HG03196 (cell line): ENCODE data around the gene PCDHGC5.

Experiments used
- ATAC-seq: cut with Tn5 transposase; IDR thresholded peaks from one replicate; pipeline ENCODE4 v1.9.1; 2021; ENCODE audit not compliant: unreplicated experiment

Gene PCDHGC5

DNA sequence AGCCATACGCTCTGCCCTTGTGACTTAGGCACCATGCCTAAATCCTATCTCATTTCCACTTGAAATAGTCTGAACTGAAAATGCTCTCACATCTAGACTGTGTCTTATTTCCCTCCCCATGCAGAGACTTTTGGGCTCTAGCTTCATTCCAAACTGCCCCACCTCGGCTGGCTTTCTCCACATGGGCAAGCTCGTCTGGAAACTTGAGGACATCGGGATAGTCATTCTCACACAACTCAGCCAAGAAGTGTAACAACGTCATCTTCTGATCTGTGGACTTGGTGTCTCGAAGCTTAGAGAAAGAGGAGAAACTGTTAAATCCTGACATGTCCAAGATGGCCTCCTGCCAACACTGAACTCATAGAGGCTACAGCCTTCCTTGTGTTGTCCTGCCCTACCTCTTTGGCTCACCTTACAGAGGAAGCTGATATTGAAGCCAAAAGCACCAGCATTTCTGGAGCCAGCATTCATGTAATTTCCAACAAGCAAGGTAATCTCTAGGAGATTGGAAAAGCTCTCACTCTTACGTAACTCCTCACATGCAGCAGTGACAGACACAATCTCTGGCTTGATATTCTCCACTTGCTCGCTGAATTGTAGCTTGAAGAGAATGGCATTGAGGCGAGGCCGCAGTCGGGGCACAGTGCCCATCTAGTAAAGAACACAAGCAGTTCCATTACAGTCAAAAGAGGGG is 39.6 kb downstream of the PCDHGC5 start:
- ATAC-seq, result no peak

DNA sequence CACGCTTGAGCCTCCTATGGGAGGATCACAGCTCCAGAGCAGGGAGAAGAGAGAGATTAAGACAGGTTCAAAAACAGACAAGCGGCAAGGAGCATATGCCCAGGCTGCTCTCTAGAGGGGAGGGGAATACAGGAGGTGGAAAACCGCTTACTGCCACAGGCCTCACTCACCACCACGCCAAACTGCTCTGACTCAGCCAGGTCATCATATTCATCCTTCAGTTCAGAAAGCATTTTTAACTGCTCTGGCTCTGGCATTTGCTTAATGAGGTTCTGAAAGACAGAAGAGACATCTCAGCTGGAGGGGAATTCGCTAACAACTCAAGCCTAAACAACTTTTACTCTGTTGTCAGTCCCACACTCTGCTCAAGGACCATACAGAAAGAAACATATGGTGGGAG is 40.1 kb downstream of the PCDHGC5 start:
- ATAC-seq, result no peak

DNA sequence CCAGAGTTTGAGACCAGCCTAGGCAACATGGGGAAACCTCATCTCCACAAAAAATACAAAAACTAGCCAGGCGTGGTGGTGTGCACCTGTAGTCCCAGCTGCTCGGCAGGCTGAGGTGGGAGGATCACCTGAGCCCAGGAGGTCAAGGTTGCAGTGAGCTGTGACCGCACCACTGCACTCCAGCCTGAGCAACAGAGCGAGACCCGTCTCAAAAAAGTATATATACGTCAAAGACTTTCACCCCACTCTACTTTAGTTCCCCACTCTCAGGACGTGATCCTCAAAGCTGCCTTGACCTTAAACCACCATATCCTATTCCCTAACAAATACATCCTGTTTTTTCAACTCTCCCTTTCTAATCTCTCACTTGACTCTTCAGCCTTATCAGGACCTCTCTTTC is 41.0 kb downstream of the PCDHGC5 start:
- no peak for ATAC-seq

DNA sequence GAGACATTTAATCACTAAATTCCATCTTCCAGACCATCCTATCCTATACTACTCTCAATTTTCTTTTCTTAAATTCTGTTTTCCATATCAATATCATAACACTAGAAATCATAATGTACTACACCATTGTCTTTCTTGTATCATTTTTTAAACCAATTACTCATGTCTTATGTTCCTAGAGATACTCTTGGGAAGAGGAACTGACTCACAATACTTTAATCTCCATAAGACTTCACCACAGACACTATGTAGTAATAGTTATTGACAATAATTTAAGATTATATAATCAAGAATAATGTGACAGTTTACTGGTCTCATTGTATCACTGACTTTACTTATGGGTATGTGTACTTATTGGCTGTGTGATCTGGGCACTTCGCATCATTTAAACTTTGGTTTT is 43.8 kb downstream of the PCDHGC5 start:
- ATAC-seq, result no peak

DNA sequence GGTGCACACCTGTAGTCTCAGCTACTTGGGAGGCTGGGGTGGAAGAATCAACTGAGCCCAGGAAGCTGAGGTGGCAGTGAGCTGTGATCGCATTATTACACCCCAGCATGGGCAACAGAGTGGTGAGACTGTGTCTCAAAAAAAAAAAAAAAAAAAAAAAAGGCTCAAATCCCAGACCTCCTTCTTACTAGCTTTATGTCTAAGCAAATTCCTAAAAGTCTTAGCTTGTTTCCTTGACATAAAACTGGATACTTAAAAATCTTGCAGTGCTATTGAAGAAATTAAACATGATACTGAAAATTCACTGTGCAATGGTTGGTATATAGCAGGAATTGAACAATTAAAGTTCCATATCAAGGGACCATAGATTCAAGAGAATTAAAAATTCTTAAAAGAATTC is 45.0 kb downstream of the PCDHGC5 start:
- ATAC-seq, result no peak

DNA sequence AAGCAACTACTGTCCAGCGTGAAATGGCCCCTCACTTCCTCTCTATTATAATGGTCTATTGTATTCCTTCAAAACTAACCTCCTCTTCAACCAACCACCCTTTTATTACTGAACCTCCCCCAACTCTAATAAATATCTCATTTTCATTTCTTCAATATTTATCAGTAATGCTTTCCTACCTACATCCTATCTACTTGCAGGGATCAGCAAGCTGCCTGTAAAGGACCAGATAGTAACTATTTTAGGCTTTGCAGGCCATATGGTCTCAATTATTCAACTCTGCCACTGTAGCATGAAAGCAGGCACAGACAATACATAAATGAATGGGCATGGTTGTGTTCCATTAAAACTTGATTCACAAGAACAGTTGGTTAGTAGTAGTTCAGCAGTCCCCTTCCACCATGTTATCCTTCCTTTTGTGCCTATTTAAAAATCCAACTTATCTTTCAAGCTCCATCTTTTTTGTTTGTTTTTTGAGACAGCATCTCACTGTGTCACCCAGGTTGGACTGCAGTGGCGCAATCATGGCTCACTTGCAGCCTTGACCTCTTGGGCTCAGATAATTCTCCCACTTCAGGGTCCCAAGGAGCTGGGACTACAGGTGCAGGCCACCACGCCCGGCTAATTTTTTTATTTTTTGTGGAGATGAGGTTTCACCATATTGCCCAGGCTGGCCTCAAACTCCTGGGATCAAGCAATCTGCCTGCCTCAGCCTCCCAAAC is 45.8 kb downstream of the PCDHGC5 start:
- ATAC-seq, result no peak
